T-cell (primary cell): ENCODE results near the gene TTLL13. TPM values are rescaled to one million over a fixed set of nuclear protein-coding genes. Genes with fewer than 3 reads are reported as not detected.

ENCODE experiments used
- ATAC-seq, 4 experiments: fragments of 200-7000 bp in 3 of 4; fragments of 150-1000 bp in 1 of 4; cut with Tn5 transposase; replicated peaks in 1 of 4; 1 replicate in 3 of 4; 2 replicates in 1 of 4; pipeline ENCODE4 v1.10.0; 2021; ENCODE audit warnings: moderate library complexity in 3 of 4, mild to moderate bottlenecking in 2 of 4, moderate number of reproducible peaks in 1 of 4
- CTCF ChIA-PET, 2 donors: fragments of 300-600 bp; sonication (Branson Sonifier 250); formaldehyde crosslinking; loops; one replicate each; lab custom pipeline; 2022; ENCODE audit warnings: antibody characterized with exemption in 2 of 2; lab: Charles Lee
- POLR2A ChIA-PET, 2 donors: fragments of 300-600 bp; sonication (Branson Sonifier 250); formaldehyde crosslinking; loops; one replicate each; lab custom pipeline; 2022; ENCODE audit warnings: antibody characterized with exemption in 2 of 2; lab: Charles Lee
- DNase-seq, 35 experiments: peaks; one replicate each; pipeline versions ENCODE4 v3.0.0 to v3.0.0-alpha.2; 2013 to 2023
- H3K27ac ChIP-seq: one replicate; pipeline ENCODE4 v1.5.1; 2013; ENCODE audit warnings: low read length
- H3K27me3 ChIP-seq, 2 experiments: replicated peaks in 1 of 2; 1 replicate in 1 of 2; 2 replicates in 1 of 2; pipeline versions ENCODE4 v1.6.1 to v1.7.0; 2013; ENCODE audit warnings: low read length in 1 of 2, mixed read lengths in 1 of 2; ENCODE audit not compliant: control insufficient read depth in 2 of 2, insufficient read depth in 2 of 2; ENCODE audit errors: extremely low read depth in 1 of 2
- H3K36me3 ChIP-seq, 2 donors: 1 replicate in 1 of 2; 2 replicates in 1 of 2; pipeline versions ENCODE4 v1.6.1 to v1.7.0; 2013; ENCODE audit warnings: low read length in 1 of 2; ENCODE audit not compliant: control insufficient read depth in 2 of 2, insufficient read depth in 1 of 2; ENCODE audit errors: extremely low read depth in 1 of 2
- H3K4me1 ChIP-seq, 2 experiments: 1 replicate in 1 of 2; 2 replicates in 1 of 2; pipeline versions ENCODE4 v1.6.1 to v1.7.0; 2013; ENCODE audit warnings: low read length in 2 of 2, mixed read lengths in 1 of 2; ENCODE audit not compliant: insufficient read depth in 2 of 2, control insufficient read depth in 1 of 2; ENCODE audit errors: extremely low read depth in 1 of 2
- H3K4me3 ChIP-seq, 2 donors: 1 replicate in 1 of 2; 2 replicates in 1 of 2; pipeline versions ENCODE4 v1.5.1 to v1.7.0; 2013; ENCODE audit warnings: mild to moderate bottlenecking in 2 of 2, low read length in 1 of 2, moderate library complexity in 1 of 2; ENCODE audit not compliant: control insufficient read depth in 1 of 2; ENCODE audit errors: extremely low read depth in 1 of 2
- H3K9me3 ChIP-seq: 2 replicates; pipeline ENCODE4 v1.7.0; 2013
- H3K27ac Mint-ChIP-seq, 2 donors: one replicate each; pipeline ENCODE4 v1.8.0; 2020 to 2021; ENCODE audit warnings: mild to moderate bottlenecking in 2 of 2, mixed read lengths in 2 of 2
- H3K27me3 Mint-ChIP-seq, 2 donors: one replicate each; pipeline ENCODE4 v1.8.0; 2021 to 2022; ENCODE audit warnings: mixed read lengths in 2 of 2
- H3K36me3 Mint-ChIP-seq: one replicate; pipeline ENCODE4 v1.8.0; 2021; ENCODE audit warnings: mixed read lengths
- H3K4me1 Mint-ChIP-seq, 3 donors: one replicate each; pipeline ENCODE4 v1.8.0; 2020 to 2022; ENCODE audit warnings: mixed read lengths in 3 of 3, mild to moderate bottlenecking in 1 of 3
- H3K4me3 Mint-ChIP-seq, 3 donors: one replicate each; pipeline ENCODE4 v1.8.0; 2020 to 2022; ENCODE audit warnings: mild to moderate bottlenecking in 3 of 3, mixed read lengths in 3 of 3, moderate library complexity in 3 of 3
- H3K9me3 Mint-ChIP-seq, 3 donors: one replicate each; pipeline ENCODE4 v1.8.0; 2020 to 2022; ENCODE audit warnings: mixed read lengths in 3 of 3
- WGBS: methylation state at CpG from one replicate; pipeline ENCODE4 v1.1.5; 2013; ENCODE audit warnings: missing lambda C conversion rate; ENCODE audit not compliant: insufficient coverage; 5-methylcytosine and 5-hydroxymethylcytosine counted together
- total RNA-seq, 35 experiments: library from RNA in 6 of 35; stranded (reverse) in 6 of 35; fragments of 120-200 nt in 1 of 35; gene quantifications; one replicate each; pipeline versions ENCODE4 v1.2.1 to v1.2.4 and lab custom pipeline; 2013 to 2026

Gene TTLL13
- total RNA-seq, 5 donors from 2014 or later (not counting 1 experiment from before 2014, with no cell fraction given): 0.46 to 1.7 (median 0.70) TPM

DNA sequence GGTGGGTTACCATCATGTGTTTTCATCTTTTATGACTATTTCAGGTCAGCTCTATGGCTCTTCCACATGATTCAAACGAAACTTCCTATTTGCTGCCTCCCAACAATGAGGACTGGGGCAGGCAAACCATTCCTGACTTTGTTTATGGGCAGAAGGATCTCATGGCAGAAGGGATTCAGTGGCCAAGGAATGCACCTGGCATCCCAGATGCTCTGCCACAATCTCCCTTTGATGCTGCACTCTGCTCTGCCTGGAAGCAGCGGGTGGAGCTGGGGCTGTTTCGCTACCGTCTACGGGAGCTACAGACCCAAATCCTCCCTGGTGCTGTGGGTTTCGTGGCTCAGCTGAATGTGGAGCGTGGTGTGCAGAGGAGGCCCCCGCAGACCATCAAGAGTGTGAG, 8.5 kb upstream of the TTLL13 start:
- CTCF ChIA-PET: no interaction called here
- H3K9me3 ChIP-seq: no peaks in the 10 kb centered on the region
- DNase-seq (no peak), ATAC-seq (no peak)
- H3K4me3 Mint-ChIP-seq: no peak overlapping the region
- H3K36me3 Mint-ChIP-seq: peaks cover 18% of the 10 kb centered on the region
- POLR2A ChIA-PET: no interaction called here
- H3K36me3 ChIP-seq: peaks cover 3 to 24% of the 10 kb centered on the region in 2 donors
- no peaks in the 10 kb centered on the region for H3K27me3 ChIP-seq
- H3K4me1 Mint-ChIP-seq: peaks cover 0 to 10% (median 3%) of the 10 kb centered on the region in 3 donors
- H3K9me3 Mint-ChIP-seq: no peaks in the 10 kb centered on the region
- no peak overlapping the region for H3K27ac Mint-ChIP-seq
- no peaks in the 10 kb centered on the region for H3K4me1 ChIP-seq
- no peak overlapping the region for H3K27ac ChIP-seq
- H3K27me3 Mint-ChIP-seq: no peaks in the 10 kb centered on the region
- 79% methylated on average over 6 of the region's 8 CpGs for WGBS
- no peak overlapping the region for H3K4me3 ChIP-seq

DNA sequence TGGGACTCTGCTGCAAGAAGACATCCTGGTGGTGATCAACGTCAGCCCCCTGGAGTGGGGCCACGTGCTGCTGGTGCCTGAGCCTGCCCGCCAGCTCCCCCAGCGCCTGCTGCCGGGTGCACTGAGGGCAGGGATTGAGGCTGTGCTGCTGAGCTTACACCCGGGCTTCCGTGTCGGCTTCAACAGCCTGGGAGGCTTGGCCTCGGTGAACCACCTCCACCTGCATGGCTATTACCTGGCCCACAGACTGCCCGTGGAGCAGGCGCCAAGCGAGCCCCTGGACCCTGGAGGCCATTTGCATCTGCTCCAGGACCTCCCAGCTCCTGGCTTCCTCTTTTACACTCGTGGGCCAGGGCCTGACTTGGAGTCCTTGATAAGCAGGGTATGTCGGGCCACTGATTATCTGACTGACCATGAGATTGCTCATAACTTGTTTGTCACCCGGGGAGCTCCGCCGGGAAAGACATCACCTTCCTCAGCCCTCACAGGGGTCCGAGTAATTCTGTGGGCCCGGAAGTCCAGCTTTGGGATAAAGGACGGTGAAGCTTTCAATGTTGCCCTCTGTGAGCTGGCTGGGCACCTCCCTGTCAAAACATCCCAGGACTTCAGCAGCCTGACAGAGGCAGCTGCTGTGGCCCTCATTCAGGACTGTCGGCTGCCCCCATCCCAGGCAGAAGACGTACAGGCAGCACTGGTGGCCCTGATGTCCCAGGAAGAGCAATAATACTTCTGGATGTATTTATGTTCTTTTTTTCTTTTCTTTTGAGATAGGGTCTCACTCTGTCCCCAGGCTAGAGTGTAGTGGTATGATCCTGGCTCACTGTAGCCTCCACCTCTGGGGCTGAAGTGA, 7.8 kb upstream of the TTLL13 start:
- 93% methylated on average over 20 of the region's 22 CpGs for WGBS
- Mint-ChIP-seq H3K27ac (no peak overlapping the region), H3K27me3 (no peaks in the 10 kb centered on the region), H3K4me3 (no peak overlapping the region), H3K9me3 (no peaks in the 10 kb centered on the region), H3K36me3 (peaks cover 13% of the 10 kb centered on the region), H3K4me1 (peaks cover 0 to 6% (median 2%) of the 10 kb centered on the region in 3 donors)
- no peaks in the 10 kb centered on the region for H3K9me3 ChIP-seq
- ChIA-PET POLR2A (no interaction called here), CTCF (no interaction called here)
- H3K27me3 ChIP-seq: no peaks in the 10 kb centered on the region
- peaks cover 3 to 24% of the 10 kb centered on the region in 2 donors for H3K36me3 ChIP-seq
- no peak overlapping the region for H3K4me3 ChIP-seq
- H3K4me1 ChIP-seq: no peaks in the 10 kb centered on the region
- no peak overlapping the region for H3K27ac ChIP-seq
- ATAC-seq (no peak), DNase-seq (no peak)

DNA sequence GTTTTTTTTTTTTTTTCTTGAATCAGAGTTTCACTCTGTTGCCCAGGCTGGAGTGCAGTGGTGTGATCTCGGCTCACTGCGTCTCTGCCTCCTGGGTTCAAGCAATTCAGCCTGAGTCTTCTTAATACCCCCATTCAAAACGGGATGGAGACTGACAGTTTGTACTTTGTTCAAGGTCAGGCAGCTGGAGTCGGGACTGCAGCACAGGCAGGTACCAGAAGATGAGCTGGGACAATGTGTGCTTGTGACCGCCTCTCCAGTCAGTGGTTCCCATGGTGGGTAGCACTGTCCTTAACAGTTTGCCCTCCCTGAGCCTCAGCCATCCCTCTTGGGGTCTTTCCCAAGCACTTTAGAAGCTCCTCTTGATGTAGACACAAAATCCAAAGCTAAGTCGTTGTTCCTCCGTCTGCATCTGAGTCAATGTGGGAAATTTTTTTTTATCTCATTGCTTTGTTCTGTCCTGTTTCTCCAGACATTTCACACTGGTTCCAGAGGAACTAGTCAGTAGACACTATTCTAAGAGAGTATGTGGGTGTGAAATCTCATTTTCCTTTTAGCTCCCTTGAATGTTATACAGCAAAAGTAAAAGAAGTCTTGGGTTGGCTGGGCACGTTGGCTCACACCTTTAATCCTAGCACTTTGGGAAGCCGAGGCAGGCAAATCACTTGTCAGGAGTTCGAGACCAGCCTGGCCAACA, 5.3 kb upstream of the TTLL13 start:
- H3K9me3 Mint-ChIP-seq: no peaks in the 10 kb centered on the region
- ChIA-PET POLR2A (interaction anchor here in 1 of 2 donors (0.7 kb wide), 1 partner anchor 363 kb away, joined by 3 read pairs; no protein-coding TSS in a partner anchor), CTCF (no interaction called here)
- ATAC-seq (no peak), DNase-seq (no peak)
- H3K27me3 Mint-ChIP-seq: no peaks in the 10 kb centered on the region
- Histone ChIP-seq H3K27me3 (no peaks in the 10 kb centered on the region), H3K4me1 (peaks cover 0 to 3% of the 10 kb centered on the region in 2 experiments), H3K9me3 (no peaks in the 10 kb centered on the region), H3K4me3 (no peak overlapping the region), H3K36me3 (peaks cover 3 to 12% of the 10 kb centered on the region in 2 donors), H3K27ac (no peak overlapping the region)
- 100% methylated on average over 3 of the region's 10 CpGs for WGBS
- H3K4me1 Mint-ChIP-seq: peaks cover 5 to 7% (median 7%) of the 10 kb centered on the region in 3 donors
- peaks cover 4% of the 10 kb centered on the region for H3K36me3 Mint-ChIP-seq
- peak overlapping the region in 1 of 2 donors; percentile 39 for H3K27ac Mint-ChIP-seq
- no peak overlapping the region for H3K4me3 Mint-ChIP-seq

DNA sequence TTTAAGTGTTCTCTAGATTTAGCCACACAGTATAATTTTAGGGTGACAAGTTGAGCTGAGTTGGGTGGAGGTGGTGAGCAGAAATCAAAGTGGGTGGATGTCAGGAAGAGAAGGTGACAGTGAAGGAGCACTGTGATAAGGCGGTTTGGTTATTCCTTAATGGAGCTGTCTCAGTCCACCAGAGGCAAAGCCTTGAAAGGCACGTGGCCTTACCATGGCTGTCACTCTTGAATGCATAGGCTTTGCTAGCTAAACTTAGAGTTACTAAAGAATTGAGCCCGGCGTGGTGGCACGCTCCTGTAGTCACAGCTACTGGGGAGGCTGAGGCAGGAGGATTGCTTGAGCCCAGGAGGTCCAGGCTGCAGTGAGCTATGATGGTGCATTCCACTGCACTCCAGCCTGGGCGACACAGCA, 560 bp upstream of the TTLL13 start:
- no peaks in the 10 kb centered on the region for H3K9me3 Mint-ChIP-seq
- Histone ChIP-seq H3K4me3 (peak overlapping the region in 1 of 2 donors; percentile 62), H3K9me3 (no peaks in the 10 kb centered on the region), H3K27ac (no peak overlapping the region), H3K27me3 (peaks cover 0 to 2% of the 10 kb centered on the region in 2 experiments), H3K4me1 (peaks cover 0 to 16% of the 10 kb centered on the region in 2 experiments), H3K36me3 (no peaks in the 10 kb centered on the region)
- H3K27me3 Mint-ChIP-seq: no peaks in the 10 kb centered on the region
- peak overlapping the region; percentile 60 to 82 (median 68) for H3K4me3 Mint-ChIP-seq
- WGBS: 93% methylated on average over 6 of the region's 6 CpGs
- H3K4me1 Mint-ChIP-seq: peaks cover 16 to 20% (median 19%) of the 10 kb centered on the region in 3 donors
- H3K36me3 Mint-ChIP-seq: no peaks in the 10 kb centered on the region
- CTCF ChIA-PET: interaction anchor here (0.5 to 0.8 kb wide), 4 partner anchors 54 to 192 kb away, joined by 3 to 5 read pairs (median 3); no protein-coding TSS in a partner anchor
- H3K27ac Mint-ChIP-seq: peak overlapping the region; percentile 5 to 44
- DNase-seq: no peak
- peak in 3 of 4 experiments; percentile 20 to 29 (median 29) for ATAC-seq
- POLR2A ChIA-PET: interaction anchor here (0.7 to 1.2 kb wide), 5 partner anchors 15 to 86 kb away, joined by 3 to 16 read pairs (median 7); partner anchors contain the start of genes CIB1 (in 2 of the 2) and GDPGP1 (in 2 of the 2)

DNA sequence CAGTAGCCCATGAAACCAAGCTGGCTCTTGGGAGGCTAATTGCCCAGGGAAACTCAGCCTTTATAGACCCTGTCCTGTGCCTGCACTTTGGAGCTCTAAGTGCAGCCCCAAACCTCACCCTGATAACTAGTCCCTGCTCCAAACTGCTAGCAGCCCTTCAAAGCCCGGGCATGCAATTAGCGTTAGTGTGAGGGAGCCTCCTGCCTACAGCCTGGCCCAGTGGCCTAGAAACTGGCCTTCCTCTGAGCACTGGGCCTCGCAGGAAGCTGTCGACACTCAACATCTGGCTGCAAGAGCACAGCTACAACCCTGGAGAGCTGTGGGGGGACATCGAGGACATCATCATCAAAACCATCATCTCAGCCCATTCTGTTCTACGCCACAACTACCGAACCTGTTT, 8.4 kb downstream of the TTLL13 start:
- POLR2A ChIA-PET: no interaction called here
- Histone ChIP-seq H3K9me3 (no peaks in the 10 kb centered on the region), H3K27me3 (peaks cover 0 to 11% of the 10 kb centered on the region in 2 experiments), H3K4me1 (no peaks in the 10 kb centered on the region), H3K4me3 (no peak overlapping the region), H3K27ac (no peak overlapping the region), H3K36me3 (no peaks in the 10 kb centered on the region)
- H3K4me1 Mint-ChIP-seq: no peaks in the 10 kb centered on the region
- no peak for DNase-seq
- no peak for ATAC-seq
- no peaks in the 10 kb centered on the region for H3K36me3 Mint-ChIP-seq
- peaks cover 0 to 2% of the 10 kb centered on the region in 2 donors for H3K27me3 Mint-ChIP-seq
- WGBS: 100% methylated on average over 2 of the region's 7 CpGs
- H3K9me3 Mint-ChIP-seq: no peaks in the 10 kb centered on the region
- H3K4me3 Mint-ChIP-seq: no peak overlapping the region
- CTCF ChIA-PET: no interaction called here
- H3K27ac Mint-ChIP-seq: no peak overlapping the region

DNA sequence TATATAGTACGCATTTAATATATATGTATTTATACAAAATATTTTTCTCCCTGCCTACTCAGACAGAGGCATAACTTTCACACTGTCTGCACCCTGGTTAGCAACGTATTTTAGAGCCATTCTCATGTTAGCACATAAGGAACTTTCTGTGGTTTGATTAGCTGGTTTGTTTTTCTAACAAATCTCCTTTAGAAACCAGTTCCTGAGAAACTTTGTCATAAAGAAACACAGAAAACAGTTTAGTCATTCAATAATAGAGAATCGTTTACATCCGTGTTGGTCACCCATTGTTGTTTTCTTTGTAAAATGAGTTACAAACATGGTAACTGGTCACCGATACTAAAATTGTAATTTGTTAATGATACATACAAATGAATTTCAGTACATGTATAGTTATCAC, 10.2 kb downstream of the TTLL13 start:
- DNase-seq (no peak), ATAC-seq (no peak)
- POLR2A ChIA-PET: no interaction called here
- H3K4me3 ChIP-seq: no peak overlapping the region
- H3K4me1 ChIP-seq: peaks cover 2 to 5% of the 10 kb centered on the region in 2 experiments
- H3K36me3 Mint-ChIP-seq: no peaks in the 10 kb centered on the region
- H3K27ac ChIP-seq: no peak overlapping the region
- no peaks in the 10 kb centered on the region for H3K9me3 Mint-ChIP-seq
- H3K27me3 Mint-ChIP-seq: peaks cover 0 to 2% of the 10 kb centered on the region in 2 donors
- H3K36me3 ChIP-seq: no peaks in the 10 kb centered on the region
- H3K9me3 ChIP-seq: no peaks in the 10 kb centered on the region
- no peak overlapping the region for H3K4me3 Mint-ChIP-seq
- no peak overlapping the region for H3K27ac Mint-ChIP-seq
- peaks cover 2 to 6% (median 6%) of the 10 kb centered on the region in 3 donors for H3K4me1 Mint-ChIP-seq
- no CpG with 5 or more reads among the region's 5 CpGs for WGBS
- CTCF ChIA-PET: no interaction called here
- peaks cover 0 to 11% of the 10 kb centered on the region in 2 experiments for H3K27me3 ChIP-seq
